ENCODE data around the gene MRPS22.

Gene MRPS22

GRCh38 chr3:139343895-139344856, at the start of gene MRPS22:
Gene MRPS22 (plus strand): TSS chr3:139344020. CDS start chr3:139344027, 7 bp downstream.
- DNase-seq (ENCODE audit: low read depth): peak; percentile 71

- DNase-seq (ENCODE audit: low read depth): no peak
Observed at GRCh38 chr3:139295040-139295439, 48.8 kb upstream of the MRPS22 start.

GRCh38 chr3:139296141-139296718, 47.6 kb upstream of the MRPS22 start:
- DNase-seq (ENCODE audit: low read depth): no peak

GRCh38 chr3:139297588-139298311, 46.1 kb upstream of the MRPS22 start:
- DNase-seq (ENCODE audit: low read depth): no peak

DNA sequence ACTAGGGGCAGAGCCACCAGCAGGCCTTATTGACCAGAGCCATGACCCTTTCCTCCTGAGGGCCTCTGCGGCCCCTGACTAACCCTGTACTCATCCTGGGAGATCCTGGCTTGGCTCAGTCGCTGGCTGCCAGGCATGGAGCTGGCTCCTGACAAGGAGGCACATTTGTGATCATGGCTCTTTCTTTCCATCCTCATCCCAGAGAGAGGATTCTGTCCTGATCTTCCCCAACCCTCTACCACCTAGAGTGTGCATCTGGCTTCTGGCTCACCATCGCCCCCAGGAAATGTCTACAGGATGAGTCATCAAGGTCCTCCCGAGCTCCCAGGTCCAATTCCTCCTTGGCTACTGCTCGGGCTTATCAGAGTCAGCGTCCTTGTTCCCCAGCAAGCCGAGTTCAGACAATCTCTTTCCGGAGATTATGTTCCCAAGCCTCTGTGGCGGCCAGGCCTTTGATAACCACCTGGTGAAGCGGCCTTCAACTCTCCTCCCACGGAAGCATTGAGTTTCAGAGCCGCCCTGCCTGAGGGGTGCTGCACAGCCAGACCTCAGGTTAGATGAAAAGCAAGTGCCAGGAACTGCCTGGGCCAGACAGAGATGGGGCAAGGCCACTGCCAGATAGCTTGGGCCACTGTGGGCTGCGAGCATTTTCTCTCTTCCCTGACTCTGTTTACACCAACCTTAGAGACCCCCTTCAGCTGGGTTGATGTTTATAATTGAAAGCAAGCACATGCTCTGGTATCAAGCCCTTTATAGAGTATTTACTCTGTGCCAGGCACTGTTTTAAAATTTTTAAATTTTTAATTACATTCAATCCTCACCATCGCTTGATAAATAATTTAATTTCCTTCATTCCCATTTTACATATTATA, 44.3 kb upstream of the MRPS22 start:
- no peak for DNase-seq (ENCODE audit: low read depth)

DNA sequence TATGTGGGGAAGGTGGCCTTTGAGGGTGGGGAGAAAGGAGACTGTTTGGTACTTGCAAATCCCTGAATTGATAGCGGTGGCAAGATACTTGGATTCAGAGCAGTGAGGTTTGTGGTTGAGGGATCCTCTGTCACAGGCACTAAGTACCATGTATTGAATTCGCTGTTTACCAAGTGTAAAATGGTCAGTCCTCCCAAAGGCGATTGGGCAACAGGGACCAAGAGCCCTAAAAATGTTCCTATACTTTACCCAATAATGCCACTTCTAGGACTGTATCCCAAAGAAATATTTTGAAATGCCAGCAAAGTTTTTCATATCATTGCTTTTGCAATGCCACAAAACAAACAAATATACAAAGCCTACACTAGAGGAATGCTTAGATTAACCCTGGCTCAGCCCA, 43.4 kb upstream of the MRPS22 start:
- no peak for DNase-seq (ENCODE audit: low read depth)

DNA sequence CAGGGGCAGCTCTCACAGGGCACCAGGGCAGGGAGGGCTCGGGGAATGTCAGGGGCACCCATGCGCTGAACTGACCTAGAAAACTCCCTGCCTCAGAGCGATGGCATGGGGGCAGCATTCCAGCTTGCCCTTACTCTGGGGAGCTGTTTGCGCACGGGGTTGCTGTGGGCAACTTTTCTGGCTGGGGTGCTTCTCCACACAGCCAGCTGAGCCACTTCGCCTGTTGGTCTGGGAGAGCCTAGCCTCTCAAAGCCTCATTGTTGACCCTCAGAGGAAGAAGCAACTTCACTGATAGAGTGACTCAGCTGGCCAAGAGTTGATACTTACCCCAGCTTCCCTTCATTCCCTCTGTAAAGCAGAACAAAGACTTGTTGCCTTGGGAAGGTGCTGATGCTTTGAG, 42.6 kb upstream of the MRPS22 start:
- no peak for DNase-seq (ENCODE audit: low read depth)

- DNase-seq (ENCODE audit: low read depth): no peak
Observed at GRCh38 chr3:139301654-139302053, 42.2 kb upstream of the MRPS22 start.

DNA sequence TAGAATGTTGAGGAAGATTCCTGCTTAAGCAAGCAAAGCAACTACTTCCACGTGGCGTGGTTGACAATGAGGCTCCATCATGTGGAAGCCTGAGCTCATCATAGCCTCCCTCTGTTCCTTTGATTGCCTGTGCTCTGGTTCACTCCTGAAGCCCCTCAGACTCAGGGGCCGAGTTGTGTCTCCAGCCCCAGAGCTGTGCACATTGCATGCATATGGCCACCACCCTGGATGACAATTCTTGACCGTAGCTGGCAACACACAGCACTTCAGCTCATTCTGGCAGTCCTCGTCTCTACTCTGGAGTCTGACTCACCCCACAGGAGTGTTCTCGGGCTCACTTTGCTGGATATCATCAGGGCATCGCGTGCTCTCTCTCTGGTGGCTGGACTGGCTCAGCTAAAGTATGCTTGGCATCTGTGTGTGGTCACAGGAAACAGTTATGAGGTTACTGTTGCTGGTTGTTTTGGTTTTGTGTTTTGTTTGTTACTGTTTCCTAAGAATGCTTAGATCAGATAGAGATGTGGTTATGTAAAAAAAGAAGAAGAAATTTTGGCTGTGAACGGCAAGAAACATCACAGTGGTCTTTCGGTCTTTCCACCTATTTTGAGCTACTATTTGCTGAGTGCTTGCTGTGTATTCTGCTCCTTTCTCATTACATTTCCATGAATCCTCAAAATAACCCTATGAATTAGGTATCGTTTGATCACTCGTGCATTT, 41.6 kb upstream of the MRPS22 start:
- DNase-seq (ENCODE audit: low read depth): no peak

- DNase-seq (ENCODE audit: low read depth): no peak
Observed at GRCh38 chr3:139302801-139303113, 41.1 kb upstream of the MRPS22 start.

GRCh38 chr3:139303216-139303615, 40.6 kb upstream of the MRPS22 start:
- no peak for DNase-seq (ENCODE audit: low read depth)

- DNase-seq (ENCODE audit: low read depth): no peak
Observed at GRCh38 chr3:139304383-139304782, 39.4 kb upstream of the MRPS22 start.

GRCh38 chr3:139306078-139306477, 37.7 kb upstream of the MRPS22 start:
- no peak for DNase-seq (ENCODE audit: low read depth)

DNA sequence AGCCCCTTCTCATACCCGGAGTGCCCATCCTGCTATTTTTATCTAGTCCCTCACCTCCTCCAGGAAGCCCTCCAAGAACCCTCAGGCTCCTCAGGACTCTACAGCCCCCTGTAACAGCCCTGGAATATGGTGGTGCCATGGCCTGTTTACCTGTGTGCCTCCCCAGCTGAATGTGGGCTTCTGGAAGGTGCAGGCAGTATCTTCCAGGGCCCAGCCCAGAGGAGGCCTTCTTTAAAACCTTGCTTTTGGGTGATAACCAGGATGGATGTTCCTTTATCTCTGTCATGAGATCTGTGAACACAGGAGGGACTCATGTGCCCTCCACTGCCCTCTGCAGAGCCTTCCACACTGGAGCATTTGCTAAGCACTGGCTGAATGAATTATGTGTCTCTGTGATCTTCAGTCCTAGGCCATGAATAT, 36.7 kb upstream of the MRPS22 start:
- no peak for DNase-seq (ENCODE audit: low read depth)

DNA sequence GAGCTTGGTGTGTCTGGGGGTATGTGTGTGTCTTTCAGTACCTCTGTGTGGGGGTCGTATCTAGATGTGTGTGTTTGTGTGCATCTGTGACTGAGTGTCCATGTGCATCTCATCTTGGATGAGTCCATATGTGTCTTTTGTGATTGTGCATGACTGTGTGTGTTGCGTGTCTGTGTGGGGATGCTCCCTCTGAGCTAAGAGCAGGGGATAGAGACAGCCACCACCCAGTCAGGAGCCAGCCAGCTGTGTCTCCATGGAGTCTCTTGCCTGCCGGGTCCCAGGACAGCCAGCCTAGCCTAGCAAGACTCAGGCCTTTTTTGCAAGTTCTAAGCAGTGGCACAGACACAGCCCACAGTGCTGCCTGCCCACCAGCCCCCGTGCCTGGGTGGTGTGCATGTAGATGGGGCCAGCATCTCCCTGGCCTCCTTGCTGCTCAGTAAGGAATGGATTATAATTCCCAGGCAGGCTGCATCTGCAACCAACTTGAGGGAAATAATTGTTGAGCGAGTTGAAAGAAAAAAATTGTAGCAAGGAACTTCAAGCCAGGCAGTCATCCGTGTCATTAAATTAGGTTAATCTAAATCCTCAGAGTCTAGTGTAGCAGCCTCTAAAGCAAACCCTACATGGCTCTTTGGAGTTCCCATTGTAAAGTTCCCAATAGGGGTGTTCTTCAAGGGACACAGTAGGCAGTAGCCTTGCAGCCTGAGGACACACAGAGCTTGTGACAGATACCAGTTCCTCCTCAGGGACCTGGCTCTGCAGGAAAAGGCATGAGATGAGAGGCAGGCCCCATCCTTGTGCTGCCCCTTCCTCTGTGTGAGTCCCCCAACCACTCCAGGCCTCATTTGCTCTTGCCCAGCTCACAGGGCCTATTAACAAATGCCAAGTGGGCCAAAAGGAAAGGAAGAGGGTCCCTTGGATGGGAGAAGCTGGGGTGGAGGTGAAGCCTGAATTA, 35.9 kb upstream of the MRPS22 start:
- no peak for DNase-seq (ENCODE audit: low read depth)

DNA sequence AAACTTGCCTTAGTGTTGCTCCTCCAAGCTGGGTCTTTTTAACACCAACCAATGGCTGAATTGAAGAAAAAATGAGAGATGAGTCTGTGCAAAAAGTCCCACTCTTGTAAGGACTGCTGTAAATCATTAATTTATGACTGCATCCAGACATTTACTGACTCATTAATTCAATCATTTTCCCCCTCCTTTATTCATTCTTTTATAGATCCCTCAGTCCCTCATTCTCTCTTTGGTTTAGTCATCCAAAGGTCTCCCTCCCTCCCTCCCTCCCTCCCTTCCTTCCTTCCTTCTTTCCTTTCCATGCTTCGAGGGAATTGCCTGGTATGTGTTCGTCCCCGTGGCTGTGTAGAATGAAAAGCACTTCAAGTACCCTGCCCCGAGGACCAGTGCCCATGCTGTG, 35.3 kb upstream of the MRPS22 start:
- no peak for DNase-seq (ENCODE audit: low read depth)

- no peak for DNase-seq (ENCODE audit: low read depth)
Observed at GRCh38 chr3:139309061-139309591, 34.7 kb upstream of the MRPS22 start.

GRCh38 chr3:139309880-139310279, 33.9 kb upstream of the MRPS22 start:
- DNase-seq (ENCODE audit: low read depth): no peak

- DNase-seq (ENCODE audit: low read depth): no peak
Observed at GRCh38 chr3:139310474-139310933, 33.3 kb upstream of the MRPS22 start.

DNA sequence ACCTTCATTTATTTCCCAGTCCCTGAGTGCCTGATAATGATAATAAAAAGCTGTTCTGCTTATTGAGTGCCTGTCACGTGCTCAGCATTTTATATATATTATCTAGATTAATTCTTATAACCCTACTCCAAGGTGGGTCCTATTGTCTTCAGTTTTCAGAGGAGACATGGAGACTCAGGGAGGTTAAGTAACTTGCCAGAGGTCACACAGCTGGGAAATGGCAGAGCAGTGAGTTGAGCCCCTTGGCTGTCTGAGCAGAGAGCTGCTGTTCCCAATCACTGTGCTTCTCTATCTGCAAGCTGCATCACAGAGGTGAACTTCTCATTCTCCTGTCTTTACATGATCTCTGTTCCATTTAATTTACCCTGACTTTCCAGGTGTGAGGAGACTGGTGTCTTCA, 32.3 kb upstream of the MRPS22 start:
- DNase-seq (ENCODE audit: low read depth): no peak
